HG03460 (cell line): ENCODE data around the gene KCNH1.

Experiments used
- ATAC-seq: cut with Tn5 transposase; IDR thresholded peaks from one replicate; pipeline ENCODE4 v1.9.1; 2021; ENCODE audit not compliant: unreplicated experiment

Gene KCNH1

GRCh38 chr1:211133836-211134669 is at the start of gene KCNH1:
Gene KCNH1, minus strand, starts transcription at chr1:211134148. Its CDS starts 203 bp downstream, at chr1:211133945.
- ATAC-seq, result peak; percentile 94

GRCh38 chr1:211182746-211183145 is 48.8 kb upstream of the KCNH1 start:
- no peak for ATAC-seq

GRCh38 chr1:211174375-211174774 is 40.4 kb upstream of the KCNH1 start:
- no peak for ATAC-seq

- ATAC-seq, result no peak
Observed at GRCh38 chr1:211172657-211173056, 38.7 kb upstream of the KCNH1 start.

- ATAC-seq, result no peak
Observed at GRCh38 chr1:211169353-211169752, 35.4 kb upstream of the KCNH1 start.

GRCh38 chr1:211158866-211159265 is 24.9 kb upstream of the KCNH1 start:
- no peak for ATAC-seq

GRCh38 chr1:211155040-211155439 is 21.1 kb upstream of the KCNH1 start:
- ATAC-seq, result no peak

- ATAC-seq, result no peak
Observed at GRCh38 chr1:211153932-211154331, 20.0 kb upstream of the KCNH1 start.

- ATAC-seq, result no peak
Observed at GRCh38 chr1:211148366-211148765, 14.4 kb upstream of the KCNH1 start.

GRCh38 chr1:211145944-211146343 is 12.0 kb upstream of the KCNH1 start:
- ATAC-seq, result no peak

- no peak for ATAC-seq
Observed at GRCh38 chr1:211135342-211135950, 1.5 kb upstream of the KCNH1 start.

GRCh38 chr1:211133393-211133835 is 534 bp downstream of the KCNH1 start:
- ATAC-seq, result peak; percentile 7

GRCh38 chr1:211132721-211133392 is 1.1 kb downstream of the KCNH1 start:
- no peak for ATAC-seq

GRCh38 chr1:211129776-211130175 is 4.2 kb downstream of the KCNH1 start:
- no peak for ATAC-seq

GRCh38 chr1:211127166-211127565 is 6.8 kb downstream of the KCNH1 start:
- no peak for ATAC-seq

GRCh38 chr1:211126622-211127021 is 7.3 kb downstream of the KCNH1 start:
- ATAC-seq, result no peak

GRCh38 chr1:211118407-211119102 is 15.4 kb downstream of the KCNH1 start:
- no peak for ATAC-seq

GRCh38 chr1:211114446-211114845 is 19.5 kb downstream of the KCNH1 start:
- no peak for ATAC-seq

- ATAC-seq, result no peak
Observed at GRCh38 chr1:211113566-211113965, 20.4 kb downstream of the KCNH1 start.

- no peak for ATAC-seq
Observed at GRCh38 chr1:211111351-211111750, 22.6 kb downstream of the KCNH1 start.

GRCh38 chr1:211101481-211101880 is 32.5 kb downstream of the KCNH1 start:
- ATAC-seq, result no peak
